DMS153 treated with DMSO at 0.1 percent for 48 hours (cell line): Measurements from ENCODE around the gene C3orf62.
A peak's percentile ranks its signal among the peaks of the same experiment; 100 is the strongest.

Experiments
- DNase-seq: peaks from one replicate; lab custom pipeline; 2025; ENCODE audit not compliant: unreplicated experiment; lab: John Stamatoyannopoulos, UW

The C3orf62 gene

DNA sequence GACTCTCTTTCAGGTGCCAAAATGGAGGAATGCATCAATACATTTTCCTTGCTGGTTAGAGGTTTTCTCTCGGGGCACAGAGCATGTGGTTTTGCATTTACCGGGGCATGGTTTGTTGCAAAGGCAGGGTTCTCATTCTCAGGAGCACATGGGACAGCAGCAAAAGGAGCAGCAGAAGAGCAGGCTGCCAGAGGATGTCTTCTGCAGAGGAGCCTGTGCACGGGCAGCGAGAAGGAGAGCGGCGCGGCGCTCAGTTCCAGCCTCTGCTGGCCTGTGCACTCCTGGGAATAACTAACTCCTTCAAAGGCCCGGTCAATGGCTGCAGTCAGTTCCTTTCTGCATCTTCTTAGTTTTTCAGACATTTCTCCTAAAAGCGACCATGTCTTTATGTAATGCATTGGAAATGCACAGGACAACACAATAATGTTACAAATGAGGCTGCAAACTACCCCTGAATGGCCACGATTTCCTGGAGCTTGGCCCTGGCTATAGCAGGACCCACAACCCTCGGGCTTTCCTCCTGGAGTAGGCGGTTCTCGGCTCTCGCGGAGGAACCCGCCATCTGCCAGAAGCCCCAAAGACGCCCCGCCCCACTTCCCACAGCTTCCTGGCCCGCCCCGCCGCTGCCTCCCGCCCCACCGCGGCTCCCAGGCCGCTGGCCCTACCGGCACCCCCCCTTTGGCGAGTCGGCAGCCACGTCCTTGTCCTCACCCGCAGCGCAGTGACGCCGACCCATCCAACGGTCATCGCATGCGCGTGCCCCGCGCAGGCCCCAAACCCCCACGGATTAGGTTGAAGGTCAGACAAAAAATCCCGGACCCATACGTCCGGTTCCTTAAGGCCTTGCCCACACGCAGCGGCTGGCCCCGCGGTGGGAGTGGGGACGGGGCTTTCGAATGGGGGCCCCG lies at the start of gene C3orf62:
C3orf62 (minus strand) TSS at position 758 of the 908 bp plus-strand sequence; CDS start at position 398, 360 bp downstream.
- DNase-seq, result peak; percentile 11

DNA sequence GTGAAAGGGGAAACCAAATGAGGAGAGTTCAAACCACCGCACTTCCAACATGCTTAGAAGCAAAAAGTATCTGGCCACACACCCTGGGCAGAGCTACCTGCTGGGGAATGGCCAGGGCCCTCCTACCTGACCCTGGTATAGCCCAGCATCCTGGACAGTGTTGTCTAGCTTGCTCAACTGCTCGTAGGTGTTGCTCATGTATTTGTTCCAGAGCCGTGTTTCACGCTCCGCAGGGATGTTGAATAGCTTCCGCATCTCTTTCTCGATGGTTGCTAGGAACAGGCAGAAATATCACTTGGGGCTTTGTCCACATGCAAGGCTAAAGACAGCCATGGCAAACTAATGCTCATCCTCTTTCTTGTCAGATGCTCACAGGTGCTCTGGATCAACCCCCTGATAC lies 47.7 kb upstream of the C3orf62 start:
- DNase-seq, result no peak

DNA sequence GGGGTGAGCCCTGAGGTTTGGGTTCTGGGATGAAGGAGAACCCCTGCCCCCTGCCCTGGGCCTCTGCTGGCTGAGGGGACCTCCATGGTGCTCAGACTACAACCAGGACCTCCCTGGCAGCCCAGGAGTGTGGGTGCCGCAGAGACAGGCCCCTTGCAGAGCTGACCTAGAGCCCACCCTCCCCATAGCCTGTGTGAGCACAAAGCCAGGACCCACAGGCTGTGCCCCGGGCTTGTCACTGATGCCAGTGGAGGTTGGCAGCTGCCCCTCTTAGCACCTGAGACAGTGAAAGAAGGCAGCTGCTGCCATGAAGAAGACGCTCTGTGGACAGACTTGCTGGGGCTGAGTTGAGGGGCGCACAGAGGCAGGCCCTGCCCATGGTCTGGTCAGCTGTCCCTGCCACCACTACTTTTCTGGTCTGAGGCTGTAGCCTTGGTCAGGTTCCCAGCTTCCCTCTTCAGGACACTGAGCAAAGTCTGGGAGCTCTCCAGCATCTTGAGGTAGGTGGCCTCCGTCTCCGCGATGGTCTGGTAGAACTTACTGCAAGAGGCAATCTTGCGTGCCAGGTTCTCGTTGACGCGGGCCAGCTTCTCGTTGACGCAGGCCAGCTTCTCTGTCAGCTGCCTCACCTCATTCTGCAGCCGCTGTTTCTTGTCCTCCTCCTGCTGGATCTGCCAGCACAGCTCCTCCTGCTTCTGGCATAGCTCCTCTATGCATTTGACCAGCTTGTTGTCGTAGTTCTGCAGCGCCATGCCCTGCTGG lies 39.8 kb upstream of the C3orf62 start:
- no peak for DNase-seq

DNA sequence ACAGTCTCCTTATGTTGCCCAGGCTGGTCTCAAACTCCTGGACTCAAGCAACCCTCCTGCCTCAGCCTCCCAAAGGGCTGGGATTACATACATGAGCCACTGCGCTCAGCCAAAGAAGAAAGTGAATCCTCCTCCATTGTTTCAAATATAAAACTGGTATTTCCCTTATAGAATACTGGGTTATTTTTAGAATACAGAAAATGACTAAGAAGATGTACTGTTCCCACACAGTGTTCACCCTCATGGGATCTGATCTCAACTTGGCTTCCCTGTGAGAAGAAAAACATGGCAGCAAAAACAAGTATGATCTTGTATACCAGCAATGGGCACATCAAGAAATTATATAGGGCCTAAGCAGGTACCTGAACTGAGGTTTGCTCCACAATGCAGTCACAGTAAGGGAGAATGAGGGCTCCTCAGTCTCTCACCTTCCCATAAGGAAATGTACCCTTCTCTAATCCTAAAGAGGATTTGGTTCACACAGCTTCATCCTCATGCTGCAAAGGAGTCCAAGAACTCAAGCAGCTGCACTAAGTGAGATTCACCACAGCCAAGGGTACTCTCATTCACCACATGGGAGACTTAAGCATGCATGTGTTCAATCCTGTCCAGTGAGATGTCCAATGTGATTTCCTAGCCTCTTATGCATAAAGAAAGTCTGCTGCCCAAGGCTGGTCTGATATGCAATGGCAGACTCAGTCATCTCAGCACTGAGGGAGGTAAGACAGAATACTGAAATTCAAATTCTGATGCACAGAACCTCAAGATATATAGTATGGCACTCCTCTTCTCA lies 37.1 kb upstream of the C3orf62 start:
- no peak for DNase-seq

- no peak for DNase-seq
Observed at GRCh38 chr3:49311283-49311682, 34.3 kb upstream of the C3orf62 start.

GRCh38 chr3:49310677-49311076 lies 33.6 kb upstream of the C3orf62 start:
- no peak for DNase-seq

GRCh38 chr3:49305608-49306007 lies 28.6 kb upstream of the C3orf62 start:
- DNase-seq, result no peak

DNA sequence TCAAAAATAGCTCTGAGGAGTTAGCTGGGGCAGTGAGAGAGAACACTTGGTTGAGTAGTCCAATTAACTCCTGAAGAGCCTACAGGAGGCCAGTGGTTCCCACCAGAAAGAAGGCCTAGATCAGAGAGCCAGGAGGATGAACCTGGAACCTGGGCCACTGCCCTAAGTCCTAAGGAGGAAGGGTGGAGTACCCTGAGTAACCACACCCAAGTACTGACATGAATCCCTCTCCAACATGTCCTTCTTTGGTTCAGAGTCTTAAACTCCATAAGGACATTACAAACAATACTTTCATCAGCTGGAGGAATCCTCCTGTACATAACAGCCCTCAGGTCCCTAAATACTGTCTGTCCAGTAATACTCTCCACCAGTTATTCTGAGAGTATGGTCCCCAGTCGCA lies 25.6 kb upstream of the C3orf62 start:
- no peak for DNase-seq

GRCh38 chr3:49300595-49300994 lies 23.6 kb upstream of the C3orf62 start:
- DNase-seq, result no peak

DNA sequence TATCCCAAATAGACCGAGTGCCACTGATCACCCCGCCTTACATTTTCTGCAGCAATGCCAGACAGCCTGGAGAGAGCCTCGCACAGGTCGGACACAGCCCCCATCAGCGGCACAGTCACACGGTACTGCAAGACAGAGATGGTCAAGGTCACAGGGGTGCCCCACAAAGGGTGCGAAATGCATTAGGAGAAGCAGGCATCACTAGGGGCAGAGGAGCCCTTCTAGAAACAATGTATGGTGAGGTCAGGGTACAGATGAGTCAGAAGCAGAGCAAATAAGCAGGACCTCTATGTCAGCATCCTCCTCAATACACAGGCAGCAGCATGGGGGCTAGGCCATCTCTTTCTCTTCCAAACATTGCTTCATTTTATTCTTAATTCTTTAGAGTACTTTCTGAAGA lies 21.5 kb upstream of the C3orf62 start:
- DNase-seq, result no peak

DNA sequence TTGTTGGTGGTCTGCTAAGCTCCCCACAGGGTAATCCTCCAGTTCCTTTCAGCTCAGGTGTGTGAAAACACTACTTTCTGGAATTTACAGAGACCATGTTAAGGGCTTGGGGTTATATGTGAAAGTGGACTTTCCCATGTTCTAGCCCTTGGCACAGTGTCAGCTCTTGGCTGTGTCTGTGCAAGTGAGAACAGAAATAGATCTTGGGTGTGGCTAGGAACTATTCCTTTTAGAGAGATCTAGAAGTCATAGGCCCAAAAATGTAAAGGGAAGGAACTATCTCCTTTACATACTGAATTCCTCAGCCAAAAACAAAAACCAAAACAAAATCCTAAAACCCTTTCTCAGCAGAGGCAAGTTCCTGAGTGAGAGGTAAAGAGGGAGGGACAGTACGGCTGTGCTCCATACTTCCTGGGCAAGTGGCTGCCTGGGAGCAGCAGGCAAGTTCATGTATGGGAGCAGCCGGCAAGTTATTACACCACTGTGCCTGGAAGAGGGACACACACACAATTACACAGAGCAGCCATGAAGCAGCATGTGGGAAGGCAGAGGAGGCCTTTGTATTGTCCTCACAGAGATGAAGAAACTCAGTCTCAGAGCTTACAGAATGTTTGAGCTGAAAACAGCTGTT lies 19.9 kb upstream of the C3orf62 start:
- DNase-seq, result no peak

GRCh38 chr3:49295489-49296058 lies 18.5 kb upstream of the C3orf62 start:
- DNase-seq, result no peak

DNA sequence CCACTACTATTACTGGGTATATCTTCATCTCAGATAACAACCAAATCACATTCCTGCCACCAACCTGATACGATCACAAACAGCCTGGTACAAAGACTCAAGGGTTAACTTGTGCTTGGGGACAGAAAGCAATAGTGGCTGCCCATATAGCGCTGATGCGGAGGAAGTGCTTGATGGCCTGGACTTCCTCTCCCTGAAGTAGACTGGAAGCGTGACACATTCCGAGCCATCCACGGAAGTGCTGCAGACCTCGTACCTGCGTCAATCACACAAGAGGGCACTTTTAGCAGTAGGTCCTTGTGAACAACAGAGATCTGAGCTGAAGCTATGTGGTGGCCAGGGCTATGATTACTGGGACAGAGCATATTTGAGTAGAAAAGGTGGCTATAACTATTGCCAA lies 17.3 kb upstream of the C3orf62 start:
- no peak for DNase-seq

GRCh38 chr3:49283997-49284396 lies 7.0 kb upstream of the C3orf62 start:
- DNase-seq, result no peak

DNA sequence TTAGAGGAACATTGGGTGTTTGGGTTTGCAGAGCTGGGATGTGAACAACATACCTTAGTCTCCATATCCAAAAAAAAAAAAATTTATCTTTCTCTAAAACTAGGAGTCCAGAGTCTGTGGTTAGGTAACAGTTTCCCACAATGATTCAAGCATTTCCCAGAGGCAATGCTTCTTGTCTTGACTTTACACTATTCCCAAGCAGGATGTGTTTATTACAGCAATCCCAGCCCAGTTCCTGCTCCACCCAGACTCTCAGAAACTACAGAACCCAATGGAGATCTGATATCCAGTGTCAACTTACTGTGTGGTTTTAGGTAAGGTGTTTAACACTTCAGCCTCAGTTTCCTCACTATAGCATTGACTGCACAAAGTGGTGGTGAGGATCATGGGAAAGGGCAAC lies 2.3 kb upstream of the C3orf62 start:
- DNase-seq, result no peak

GRCh38 chr3:49278548-49278947 lies 1.5 kb upstream of the C3orf62 start:
- no peak for DNase-seq

DNA sequence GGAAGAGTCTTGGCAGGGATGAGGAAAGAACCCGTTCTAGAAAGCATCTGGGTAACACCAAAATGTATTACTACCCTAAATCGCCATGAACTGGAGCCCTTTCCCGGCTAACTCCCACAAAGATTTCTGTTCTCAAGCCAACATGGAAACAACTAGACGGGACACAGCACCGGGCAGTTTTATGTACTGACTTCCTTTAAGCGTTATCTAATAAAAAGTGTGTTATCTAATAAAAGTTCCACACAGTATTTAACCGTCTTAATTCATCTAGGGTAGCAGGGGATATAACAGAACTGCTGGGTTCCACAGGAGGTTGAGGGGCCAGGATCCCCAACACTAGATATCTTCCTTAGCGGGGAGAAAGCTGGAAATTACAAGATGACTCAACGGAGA lies 347 bp upstream of the C3orf62 start:
- DNase-seq, result no peak

- no peak for DNase-seq
Observed at GRCh38 chr3:49273825-49274532, 3.1 kb downstream of the C3orf62 start.

DNA sequence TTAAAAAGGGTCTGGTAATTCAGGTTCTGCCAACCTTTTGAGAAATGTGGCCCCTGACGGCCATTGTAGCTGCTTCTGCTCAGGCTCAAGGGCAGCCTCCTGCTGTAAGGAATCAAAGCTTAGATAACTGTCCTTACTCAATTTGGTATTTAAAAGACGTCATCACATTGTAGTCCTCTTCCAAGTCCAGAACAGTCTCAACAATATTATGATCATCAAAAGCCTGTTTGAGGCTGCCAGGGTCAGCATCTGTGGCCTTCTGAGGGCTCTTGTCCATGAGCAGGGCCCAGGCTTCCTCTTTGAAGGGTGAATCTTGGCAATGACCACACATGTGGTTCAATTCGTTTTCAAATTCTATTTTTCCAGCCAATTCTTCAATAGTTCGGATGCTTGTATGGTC lies 6.0 kb downstream of the C3orf62 start:
- DNase-seq, result no peak

GRCh38 chr3:49270156-49270500 lies 6.9 kb downstream of the C3orf62 start:
- DNase-seq, result no peak
